ENCODE results near the gene CREB5.

GRCh38 chr7:28658381-28658780 is 246.1 kb downstream of the CREB5 start:
- no peak for TF ChIP-seq CTCF (IDR thresholded peaks at IDR 0.05; ENCODE audit: extremely low read depth in 1 of 2, insufficient read depth in 1 of 2, low read depth in 1 of 2, low read length in 2 of 2)
- no peak for TF ChIP-seq EZH2 (IDR thresholded peaks at IDR 0.05; ENCODE audit: borderline replicate concordance, low read depth, low read length, severe bottlenecking)
- TF ChIP-seq POLR2A (IDR thresholded peaks at IDR 0.05; ENCODE audit: low read depth, low read length), result no peak
- TF ChIP-seq JUN (IDR thresholded peaks at IDR 0.05; ENCODE audit: borderline replicate concordance, insufficient read depth, insufficient read length, low read depth), result no peak
- TF ChIP-seq MAX (IDR thresholded peaks at IDR 0.05; ENCODE audit: insufficient read depth, insufficient read length), result no peak

All from endothelial cell of umbilical vein (primary cell).